GM21786 (cell line): ENCODE data around the gene MGRN1.

Experiments used
- ATAC-seq: cut with Tn5 transposase; IDR thresholded peaks from one replicate; pipeline ENCODE4 v1.9.1; 2021; ENCODE audit not compliant: unreplicated experiment

Gene MGRN1

DNA sequence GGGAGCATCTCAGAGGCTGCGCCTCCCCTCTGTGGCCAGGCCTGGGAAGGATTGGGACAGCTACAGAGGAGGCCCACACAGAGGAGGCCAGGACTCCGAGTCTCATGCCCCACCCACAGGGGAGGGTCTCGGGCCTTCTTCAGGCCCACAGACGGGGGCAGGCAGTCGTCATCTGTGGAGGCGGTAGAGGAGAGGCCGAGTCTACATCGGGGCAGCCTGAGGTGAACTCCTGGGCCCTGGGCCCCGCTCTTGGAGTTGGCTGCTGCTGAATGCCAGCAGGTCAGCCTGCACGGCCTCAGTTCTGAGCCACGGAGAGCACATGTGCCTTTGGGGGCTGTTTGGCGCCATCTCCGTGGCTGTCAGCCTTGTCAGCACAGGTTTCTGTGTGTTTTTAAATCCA, 60.7 kb downstream of the MGRN1 start:
- no peak for ATAC-seq

- no peak for ATAC-seq
These were observed 61.3 kb downstream of the MGRN1 start for GRCh38 chr16:4685776-4686496.

DNA sequence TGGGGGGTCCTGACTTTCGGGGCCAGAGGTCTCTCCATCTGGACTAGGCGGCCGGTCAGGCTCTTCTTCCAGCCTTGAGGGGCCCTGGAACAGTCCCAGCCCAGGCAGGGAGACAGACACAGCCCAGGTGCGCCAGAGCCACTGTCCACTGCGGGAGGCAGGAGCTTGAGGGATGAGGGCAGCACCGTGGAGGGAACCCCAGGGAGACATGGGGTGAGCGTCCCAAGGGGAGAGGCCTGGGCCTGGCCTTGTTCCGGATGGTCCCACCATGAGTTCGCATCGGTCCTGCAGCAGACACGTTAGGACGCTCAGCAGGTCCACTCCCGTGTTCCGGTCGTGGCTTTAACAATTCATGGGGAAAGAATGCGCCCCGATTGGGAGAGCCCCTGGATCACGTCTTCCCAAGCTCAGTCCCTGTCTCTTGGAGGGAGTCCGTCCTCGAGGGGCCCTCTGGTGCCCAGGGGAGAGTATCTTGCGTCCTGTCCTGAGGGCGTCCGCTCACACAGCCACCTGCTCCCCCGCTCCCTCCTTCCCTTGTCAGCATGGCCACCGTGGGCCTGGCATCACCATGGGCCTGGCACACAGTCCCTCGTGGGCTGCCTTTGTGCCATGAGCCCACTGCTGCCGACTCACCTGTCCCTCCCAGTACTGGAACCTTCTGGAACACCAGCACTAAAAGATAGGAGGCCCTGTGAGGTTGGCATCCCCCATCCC, 62.0 kb downstream of the MGRN1 start:
- no peak for ATAC-seq

DNA sequence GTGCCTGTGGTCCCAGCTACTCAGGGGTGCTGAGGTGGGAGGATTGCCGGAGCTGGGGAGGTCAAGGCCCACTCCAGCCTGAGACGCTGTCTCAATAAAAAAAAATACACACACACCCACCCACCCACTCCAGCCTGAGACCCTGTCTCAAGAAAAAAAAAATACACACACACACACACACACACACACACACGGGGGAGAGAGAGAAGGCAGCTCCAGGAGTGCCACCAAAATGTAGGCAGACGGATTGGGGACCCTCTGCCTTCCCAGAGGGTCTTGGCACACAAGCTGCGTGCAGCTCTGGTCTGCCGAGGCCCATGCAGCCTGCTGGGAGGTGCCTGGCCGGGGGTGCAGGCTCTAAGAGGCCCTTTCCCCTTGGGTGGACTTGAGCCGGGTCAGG, 62.8 kb downstream of the MGRN1 start:
- ATAC-seq: no peak

DNA sequence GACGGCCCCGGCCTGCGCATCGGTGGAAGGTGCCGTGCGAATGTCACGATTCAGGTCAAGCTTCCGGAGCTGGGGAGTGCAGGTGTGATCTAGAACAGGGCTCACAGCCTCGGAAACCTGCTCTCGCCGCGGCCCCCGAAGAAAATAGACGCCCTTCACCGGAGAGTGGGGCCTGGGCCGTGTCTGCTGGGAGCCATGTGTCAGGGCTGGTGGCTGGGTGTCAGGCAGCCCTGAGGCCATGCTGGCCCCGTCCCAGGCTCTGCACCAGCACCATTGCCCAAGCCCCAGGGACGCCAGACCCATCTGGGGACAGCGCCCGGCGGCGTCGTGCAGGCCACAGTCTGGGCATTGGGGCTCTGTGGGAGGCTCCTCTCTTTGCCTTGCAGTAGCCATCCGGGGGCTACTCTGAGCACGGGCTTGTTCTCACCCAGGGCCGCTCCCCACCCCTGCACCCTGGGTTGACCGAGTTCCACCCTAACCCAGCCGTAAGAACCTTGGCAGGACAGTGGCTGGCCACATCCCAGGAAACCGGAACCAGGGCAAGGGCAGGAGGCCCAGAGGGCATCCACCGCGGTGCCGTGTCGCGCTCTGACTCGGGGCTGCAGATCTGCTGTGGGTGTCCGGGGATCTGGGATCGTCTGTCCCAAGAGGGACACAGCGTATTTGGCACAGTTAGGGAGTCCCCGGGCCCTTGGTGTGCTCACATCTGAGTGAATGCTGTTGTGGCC, 63.5 kb downstream of the MGRN1 start:
- ATAC-seq: no peak

- ATAC-seq: no peak
These were observed 64.0 kb downstream of the MGRN1 start for GRCh38 chr16:4688674-4689045.

- no peak for ATAC-seq
These were observed 64.6 kb downstream of the MGRN1 start for GRCh38 chr16:4689091-4689671.

DNA sequence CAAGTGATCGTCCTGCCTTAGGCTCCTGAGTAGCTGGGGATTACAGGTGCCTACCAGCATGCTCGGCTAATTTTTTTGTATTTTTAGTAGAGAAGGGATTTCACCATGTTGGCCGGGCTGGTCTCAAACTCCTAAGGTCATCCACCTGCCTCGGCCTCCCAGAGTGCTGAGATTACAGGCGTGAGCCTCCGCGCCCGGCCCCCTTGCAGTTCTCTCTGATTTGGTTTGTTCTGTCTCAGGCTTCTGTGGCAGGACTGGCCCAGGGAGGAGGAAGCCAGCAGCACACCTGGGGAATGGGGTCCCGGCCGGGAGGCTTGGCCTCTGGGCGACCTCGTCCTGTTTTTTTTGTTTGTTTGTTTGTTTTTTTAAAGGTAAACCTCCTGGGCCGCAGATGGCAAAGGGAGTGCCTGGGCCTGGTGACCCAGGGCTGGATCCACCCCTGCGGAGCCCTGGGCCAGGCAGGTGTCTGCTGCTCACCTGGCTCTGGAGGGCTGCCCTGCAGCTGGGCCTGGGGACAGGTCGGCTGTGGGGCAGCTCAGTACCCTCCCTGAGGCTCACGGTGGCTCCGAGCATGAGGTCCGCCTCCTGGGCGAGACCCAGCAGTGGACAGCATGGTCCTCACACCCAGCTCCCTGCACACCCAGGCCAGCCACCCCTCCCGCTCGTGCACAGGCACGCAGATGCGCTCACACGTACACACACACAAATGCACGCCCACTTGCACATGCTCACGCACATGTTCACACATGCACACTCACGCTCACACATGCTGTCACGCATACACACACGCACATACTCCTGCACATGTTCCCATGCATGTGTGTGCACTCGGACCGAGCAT, 65.5 kb downstream of the MGRN1 start:
- ATAC-seq: no peak

GRCh38 chr16:4690946-4691665, 66.5 kb downstream of the MGRN1 start:
- no peak for ATAC-seq

DNA sequence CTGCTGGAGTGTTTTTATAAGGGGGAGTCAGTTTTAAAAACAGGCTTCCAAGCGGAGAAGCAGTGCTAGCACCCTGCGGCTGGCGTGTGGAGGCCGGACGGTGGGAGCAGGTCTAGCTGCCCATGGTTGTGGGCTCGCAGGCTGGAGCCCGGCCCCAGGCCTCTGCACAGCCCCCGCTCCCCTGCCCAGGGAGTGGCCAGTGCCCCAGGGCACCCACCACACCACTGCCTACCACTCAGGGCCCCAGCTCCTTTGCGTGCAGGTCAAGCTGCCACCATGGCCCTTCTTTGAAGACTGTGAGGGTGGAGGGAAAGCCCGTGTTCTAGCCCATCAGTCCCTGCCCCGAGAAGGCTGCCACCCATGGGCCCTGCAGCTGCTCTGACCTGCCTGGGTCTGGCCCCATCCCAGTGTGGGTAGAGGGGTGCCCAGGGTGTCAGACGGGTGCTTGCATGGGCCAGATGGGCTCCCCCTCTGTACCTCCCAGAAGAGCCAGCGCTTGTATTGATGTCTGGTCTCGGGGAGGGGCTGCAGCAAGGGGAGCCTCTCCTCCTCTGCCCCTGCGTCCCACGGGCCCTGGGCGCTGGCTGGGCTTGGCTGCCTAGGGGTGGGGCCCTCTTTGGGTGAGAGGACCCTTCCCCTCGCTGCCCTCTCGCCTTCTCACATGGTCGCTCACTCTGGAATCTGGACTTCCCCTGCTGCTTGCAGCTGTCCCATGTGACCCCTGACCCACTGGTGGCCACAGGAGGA, 67.2 kb downstream of the MGRN1 start:
- no peak for ATAC-seq

GRCh38 chr16:4692460-4693295, 68.1 kb downstream of the MGRN1 start:
- ATAC-seq: peak; percentile 12

GRCh38 chr16:4693296-4693955, 68.8 kb downstream of the MGRN1 start, which contains the start of gene NUDT16L1:
TSS of gene NUDT16L1 (plus strand) at chr16:4693562. CDS start at chr16:4693727, 165 bp downstream.
- peak; percentile 95 for ATAC-seq

- ATAC-seq: peak; percentile 3
These were observed 69.5 kb downstream of the MGRN1 start for GRCh38 chr16:4693956-4694641.

GRCh38 chr16:4694642-4695451, 70.2 kb downstream of the MGRN1 start:
- ATAC-seq: no peak

DNA sequence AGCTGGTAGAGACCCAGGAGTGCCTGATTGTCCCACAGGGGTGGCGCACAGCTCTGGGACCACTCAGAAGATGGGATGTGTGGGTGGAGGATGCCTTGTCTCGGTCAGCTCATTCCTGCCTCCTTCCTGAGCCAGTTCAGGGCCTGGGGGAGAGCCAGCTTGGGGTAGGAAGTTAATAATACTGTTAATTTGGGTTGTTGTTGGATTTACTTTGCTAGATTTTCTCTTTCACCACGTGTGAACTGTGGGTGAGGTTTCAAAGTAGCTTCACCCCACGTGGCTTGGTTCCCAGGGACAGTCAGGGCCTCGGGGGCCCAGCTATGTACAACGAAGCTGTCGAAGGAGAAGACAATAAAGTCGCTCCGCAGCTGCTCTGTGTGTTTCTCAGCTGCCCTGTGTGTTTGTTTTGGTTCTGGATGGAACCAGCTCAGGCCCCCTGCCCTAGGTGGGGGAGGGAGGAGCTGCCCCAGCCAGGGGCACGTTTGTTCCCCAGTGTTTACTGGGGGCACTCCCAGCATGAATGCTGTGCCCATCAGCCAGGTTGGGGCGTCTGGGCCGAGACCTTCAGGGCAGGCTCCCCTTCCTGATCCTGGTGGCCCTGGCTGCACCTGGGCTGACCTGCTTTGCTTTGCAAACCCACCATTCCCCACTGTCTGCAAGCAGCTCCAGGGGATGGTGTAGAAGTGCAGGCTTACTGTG, 71.0 kb downstream of the MGRN1 start:
- ATAC-seq: no peak
